Esophagus muscularis mucosa (tissue), 3 donors: ENCODE measurements around the gene CTDSP2.

Experiments
- CTCF ChIP-seq, 3 experiments: fragments of 200-600 bp in 2 of 3; fragments of 450-650 bp in 1 of 3; sonication (generic) in 2 of 3; IDR thresholded peaks; one replicate each; pipeline ENCODE4 v1.5.1; 2017 to 2019; ENCODE audit warnings: antibody characterized with exemption in 3 of 3, mild to moderate bottlenecking in 2 of 3, moderate library complexity in 1 of 3
- EP300 ChIP-seq: sonication (generic); formaldehyde crosslinking; IDR thresholded peaks from one replicate; pipeline ENCODE4 v1.6.1; 2017; ENCODE audit warnings: antibody characterized with exemption

GRCh38 chr12:57811028-57811755 is 35.3 kb downstream of the CTDSP2 start:
- TF ChIP-seq CTCF (IDR thresholded peaks at IDR 0.05) (no peak), EP300 (no peak)
